ENCODE data around the gene NPAS2.

Gene NPAS2

GRCh38 chr2:100819370-100820272, at the start of gene NPAS2:
TSS of gene NPAS2 (plus strand) at chr2:100820139. CDS start at chr2:100904755, 84,616 bp downstream.
- no peak within 1 kb of the TSS for H3K27ac ChIP-seq
- no peaks in the 10 kb centered on the region for H3K4me1 ChIP-seq
- no peak within 1 kb of the TSS for H3K4me2 ChIP-seq
- peaks cover 29 to 43% (median 37%) of the 10 kb centered on the region in 11 experiments for H3K27me3 ChIP-seq
- no peak within 1 kb of the TSS for H3K9ac ChIP-seq
- no peaks in the 10 kb centered on the region; a peak in 1 of 22 replicates for H3K36me3 ChIP-seq
- H3K9me3 ChIP-seq (replicated peaks in 1 of 11) = peaks cover 22 to 31% (median 26%) of the 10 kb centered on the region in 11 experiments
- no peak within 1 kb of the TSS for H3K4me3 ChIP-seq
- no peaks in the 10 kb centered on the region for H4K20me1 ChIP-seq
- TF ChIP-seq Cebpa-rat (IDR thresholded peaks at IDR 0.05) = no peak

- Histone ChIP-seq H3K27ac (no peak overlapping the region), H3K4me2 (no peak overlapping the region), H3K9ac (no peak overlapping the region), H3K9me3 (replicated peaks in 1 of 11) (no peaks in the 10 kb centered on the region), H4K20me1 (no peaks in the 10 kb centered on the region), H3K4me3 (no peak overlapping the region), H3K4me1 (no peaks in the 10 kb centered on the region), H3K27me3 (no peaks in the 10 kb centered on the region), H3K36me3 (no peaks in the 10 kb centered on the region)
- no peak for TF ChIP-seq Cebpa-rat (IDR thresholded peaks at IDR 0.05)
Observed at GRCh38 chr2:100771125-100771524, 48.8 kb upstream of the NPAS2 start.

- TF ChIP-seq Cebpa-rat (IDR thresholded peaks at IDR 0.05) = no peak
- H3K27ac ChIP-seq = no peak overlapping the region
Observed at GRCh38 chr2:100773538-100773937, 46.4 kb upstream of the NPAS2 start.

GRCh38 chr2:100776445-100776844, 43.5 kb upstream of the NPAS2 start:
- no peak for TF ChIP-seq Cebpa-rat (IDR thresholded peaks at IDR 0.05)
- no peaks in the 10 kb centered on the region for H3K9me3 ChIP-seq (replicated peaks in 1 of 11)
- no peaks in the 10 kb centered on the region for H3K36me3 ChIP-seq
- H3K4me1 ChIP-seq = peaks cover 0 to 13% (median 4%) of the 10 kb centered on the region in 10 experiments; a peak in 9 of 20 replicates
- no peak overlapping the region for H3K27ac ChIP-seq
- no peaks in the 10 kb centered on the region for H4K20me1 ChIP-seq
- no peak overlapping the region for H3K4me2 ChIP-seq
- H3K4me3 ChIP-seq = no peak overlapping the region
- H3K9ac ChIP-seq = no peak overlapping the region
- no peaks in the 10 kb centered on the region for H3K27me3 ChIP-seq

More at GRCh38 chr2:100773538-100773937, 46.4 kb upstream of the NPAS2 start:
- Histone ChIP-seq H3K4me3 (no peak overlapping the region), H3K9ac (no peak overlapping the region), H3K9me3 (replicated peaks in 1 of 11) (no peaks in the 10 kb centered on the region), H3K4me1 (no peaks in the 10 kb centered on the region), H3K36me3 (no peaks in the 10 kb centered on the region), H3K4me2 (no peak overlapping the region), H3K27me3 (no peaks in the 10 kb centered on the region), H4K20me1 (no peaks in the 10 kb centered on the region)

GRCh38 chr2:100778637-100779450, 41.1 kb upstream of the NPAS2 start:
- no peaks in the 10 kb centered on the region for H3K9me3 ChIP-seq (replicated peaks in 1 of 11)
- H3K36me3 ChIP-seq = no peaks in the 10 kb centered on the region
- no peak overlapping the region for H3K27ac ChIP-seq
- H3K9ac ChIP-seq = no peak overlapping the region
- H3K4me1 ChIP-seq = peaks cover 0 to 18% (median 5%) of the 10 kb centered on the region in 10 experiments; a peak in 9 of 20 replicates
- no peak overlapping the region for H3K4me3 ChIP-seq
- no peaks in the 10 kb centered on the region for H3K27me3 ChIP-seq
- H3K4me2 ChIP-seq = no peak overlapping the region
- no peaks in the 10 kb centered on the region for H4K20me1 ChIP-seq
- TF ChIP-seq Cebpa-rat (IDR thresholded peaks at IDR 0.05) = no peak

GRCh38 chr2:100779908-100780202, 40.1 kb upstream of the NPAS2 start:
- no peaks in the 10 kb centered on the region for H3K36me3 ChIP-seq
- H3K9me3 ChIP-seq (replicated peaks in 1 of 11) = no peaks in the 10 kb centered on the region
- no peak overlapping the region for H3K4me3 ChIP-seq
- H3K9ac ChIP-seq = no peak overlapping the region
- H3K27ac ChIP-seq = no peak overlapping the region
- no peaks in the 10 kb centered on the region for H4K20me1 ChIP-seq
- no peaks in the 10 kb centered on the region for H3K27me3 ChIP-seq
- H3K4me2 ChIP-seq = no peak overlapping the region
- peaks cover 0 to 18% (median 5%) of the 10 kb centered on the region in 10 experiments; a peak in 9 of 20 replicates for H3K4me1 ChIP-seq
- TF ChIP-seq Cebpa-rat (IDR thresholded peaks at IDR 0.05) = no peak

GRCh38 chr2:100780203-100781008, 39.5 kb upstream of the NPAS2 start:
- peak in 2 of 11 experiments; percentile 16 to 31; a peak in 1 of 22 replicates for TF ChIP-seq Cebpa-rat (IDR thresholded peaks at IDR 0.05)
- no peak overlapping the region for H3K4me3 ChIP-seq
- H3K36me3 ChIP-seq = no peaks in the 10 kb centered on the region
- no peaks in the 10 kb centered on the region for H3K27me3 ChIP-seq
- H3K9ac ChIP-seq = no peak overlapping the region
- H3K9me3 ChIP-seq (replicated peaks in 1 of 11) = no peaks in the 10 kb centered on the region
- H3K4me1 ChIP-seq = peaks cover 0 to 18% (median 5%) of the 10 kb centered on the region in 10 experiments; a peak in 9 of 20 replicates
- H4K20me1 ChIP-seq = no peaks in the 10 kb centered on the region
- no peak overlapping the region for H3K27ac ChIP-seq
- peak overlapping the region in 5 of 11 experiments; percentile 13 to 52 (median 45); a peak in 8 of 22 replicates for H3K4me2 ChIP-seq

- H3K9me3 ChIP-seq (replicated peaks in 1 of 11) = no peaks in the 10 kb centered on the region
- H4K20me1 ChIP-seq = no peaks in the 10 kb centered on the region
- no peak overlapping the region for H3K27ac ChIP-seq
- no peak overlapping the region for H3K9ac ChIP-seq
- H3K4me1 ChIP-seq = peaks cover 0 to 18% (median 5%) of the 10 kb centered on the region in 10 experiments; a peak in 9 of 20 replicates
- H3K4me2 ChIP-seq = peak overlapping the region in 5 of 11 experiments; percentile 13 to 52 (median 45); a peak in 7 of 22 replicates
- no peak for TF ChIP-seq Cebpa-rat (IDR thresholded peaks at IDR 0.05)
- H3K4me3 ChIP-seq = no peak overlapping the region
- H3K36me3 ChIP-seq = no peaks in the 10 kb centered on the region
- no peaks in the 10 kb centered on the region for H3K27me3 ChIP-seq
Observed at GRCh38 chr2:100781009-100781325, 39.0 kb upstream of the NPAS2 start.
